SIG-M5 treated with dmso at 0.1 percent for 504 hours (cell line): ENCODE results near the gene OR52M1.
"Not testable (repeated sequence)": the region's sequence is repeated elsewhere in the genome, so short reads cannot be mapped to it uniquely, and the experiment has no call there.

Experiments
- DNase-seq: peaks from one replicate; lab custom pipeline; 2025; ENCODE audit not compliant: unreplicated experiment; lab: John Stamatoyannopoulos, UW

The OR52M1 gene

GRCh38 chr11:4544891-4545290 lies at the start of gene OR52M1:
TSS of gene OR52M1 (plus strand) at chr11:4545191. CDS start at chr11:4545191, 0 bp downstream.
- DNase-seq, result no peak

- no peak for DNase-seq
Measured at GRCh38 chr11:4495487-4495886, 49.5 kb upstream of the OR52M1 start.

GRCh38 chr11:4495986-4496385 lies 49.0 kb upstream of the OR52M1 start:
- DNase-seq, result no peak

GRCh38 chr11:4496557-4497248 lies 48.3 kb upstream of the OR52M1 start:
- no peak for DNase-seq

- peak; percentile 5 for DNase-seq
Measured at GRCh38 chr11:4508886-4509285, 36.1 kb upstream of the OR52M1 start.

- DNase-seq, result no peak
Measured at GRCh38 chr11:4511282-4512245, 33.4 kb upstream of the OR52M1 start.

GRCh38 chr11:4514196-4514595 lies 30.8 kb upstream of the OR52M1 start:
- DNase-seq, result no peak

GRCh38 chr11:4522339-4522738 lies 22.7 kb upstream of the OR52M1 start:
- DNase-seq, result no peak

- no peak for DNase-seq
Measured at GRCh38 chr11:4522752-4523151, 22.2 kb upstream of the OR52M1 start.

- no peak for DNase-seq
Measured at GRCh38 chr11:4523666-4524065, 21.3 kb upstream of the OR52M1 start.

GRCh38 chr11:4527926-4528325 lies 17.1 kb upstream of the OR52M1 start:
- no peak for DNase-seq

- DNase-seq, result not testable (repeated sequence)
Measured at GRCh38 chr11:4531686-4532085, 13.3 kb upstream of the OR52M1 start.

- DNase-seq, result peak; percentile 25
Measured at GRCh38 chr11:4539603-4540219, 5.3 kb upstream of the OR52M1 start.

- DNase-seq, result no peak
Measured at GRCh38 chr11:4541071-4541470, 3.9 kb upstream of the OR52M1 start.

GRCh38 chr11:4543561-4543960 lies 1.4 kb upstream of the OR52M1 start:
- DNase-seq, result no peak

- DNase-seq, result no peak
Measured at GRCh38 chr11:4546878-4547277, 1.9 kb downstream of the OR52M1 start.

GRCh38 chr11:4547416-4547815 lies 2.4 kb downstream of the OR52M1 start:
- no peak for DNase-seq

- DNase-seq, result peak; percentile 5
Measured at GRCh38 chr11:4551346-4551979, 6.5 kb downstream of the OR52M1 start.

- DNase-seq, result no peak
Measured at GRCh38 chr11:4559527-4560440, 14.8 kb downstream of the OR52M1 start.

GRCh38 chr11:4560467-4560866 lies 15.5 kb downstream of the OR52M1 start:
- DNase-seq, result no peak
